Liver (tissue), 3 donors: ENCODE results near the gene MYO5C.

ENCODE experiments used
- CTCF ChIP-seq: fragments of 150-350 bp; IDR thresholded peaks from 2 replicates; pipeline ENCODE4 v1.5.1; 2017; ENCODE audit warnings: improper control_type of control experiment, low read depth, low read length; ENCODE audit not compliant: missing input control
- EGR1 ChIP-seq, 2 donors: IDR thresholded peaks; 2 replicates each; pipeline ENCODE4 v1.6.1; 2016 to 2018; ENCODE audit warnings: antibody characterized with exemption in 2 of 2, low read depth in 2 of 2
- FOXA2 ChIP-seq: IDR thresholded peaks from 2 replicates; pipeline ENCODE4 v1.6.1; 2016; ENCODE audit warnings: antibody characterized with exemption
- JUND ChIP-seq, 2 donors: IDR thresholded peaks; 2 replicates each; pipeline ENCODE4 v1.6.1; 2016; ENCODE audit warnings: antibody characterized with exemption in 2 of 2
- RAD21 ChIP-seq, 2 donors: IDR thresholded peaks; 2 replicates each; pipeline ENCODE4 v1.6.1; 2016; ENCODE audit warnings: antibody characterized with exemption in 2 of 2, mild to moderate bottlenecking in 2 of 2
- SP1 ChIP-seq: IDR thresholded peaks from 2 replicates; pipeline ENCODE4 v1.6.1; 2018; ENCODE audit warnings: antibody characterized with exemption, mild to moderate bottlenecking
- TAF1 ChIP-seq: conservative IDR thresholded peaks from 2 replicates; pipeline ENCODE4 v1.6.1; 2016; ENCODE audit warnings: antibody characterized with exemption, mild to moderate bottlenecking
- TF ChIP-seq, protein P1 (sequence below): IDR thresholded peaks from 2 replicates; pipeline ENCODE4 v1.6.1; 2016; ENCODE audit warnings: antibody characterized with exemption
- donor health status: healthy.
- donor health status: healthy.

- no peak for TF ChIP-seq CTCF
- TF ChIP-seq EGR1 (IDR thresholded peaks at IDR 0.05; ENCODE audit: low read depth in 2 of 2) = no peak
- TF ChIP-seq JUND (IDR thresholded peaks at IDR 0.05) = no peak
- TF ChIP-seq FOXA2 = no peak
- no peak for TF ChIP-seq SP1
- TF ChIP-seq RAD21 (IDR thresholded peaks at IDR 0.05) = no peak
- no peak for TF ChIP-seq TAF1
- TF ChIP-seq, protein P1, sequence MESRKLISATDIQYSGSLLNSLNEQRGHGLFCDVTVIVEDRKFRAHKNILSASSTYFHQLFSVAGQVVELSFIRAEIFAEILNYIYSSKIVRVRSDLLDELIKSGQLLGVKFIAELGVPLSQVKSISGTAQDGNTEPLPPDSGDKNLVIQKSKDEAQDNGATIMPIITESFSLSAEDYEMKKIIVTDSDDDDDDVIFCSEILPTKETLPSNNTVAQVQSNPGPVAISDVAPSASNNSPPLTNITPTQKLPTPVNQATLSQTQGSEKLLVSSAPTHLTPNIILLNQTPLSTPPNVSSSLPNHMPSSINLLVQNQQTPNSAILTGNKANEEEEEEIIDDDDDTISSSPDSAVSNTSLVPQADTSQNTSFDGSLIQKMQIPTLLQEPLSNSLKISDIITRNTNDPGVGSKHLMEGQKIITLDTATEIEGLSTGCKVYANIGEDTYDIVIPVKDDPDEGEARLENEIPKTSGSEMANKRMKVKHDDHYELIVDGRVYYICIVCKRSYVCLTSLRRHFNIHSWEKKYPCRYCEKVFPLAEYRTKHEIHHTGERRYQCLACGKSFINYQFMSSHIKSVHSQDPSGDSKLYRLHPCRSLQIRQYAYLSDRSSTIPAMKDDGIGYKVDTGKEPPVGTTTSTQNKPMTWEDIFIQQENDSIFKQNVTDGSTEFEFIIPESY = no peak
Observed at GRCh38 chr15:52243286-52243685, 52.3 kb downstream of the MYO5C start.
